Neural cell (in vitro differentiated cells): ENCODE data around the gene HOXA3.

Source experiments
- CTCF ChIP-seq: fragments of 450-650 bp; IDR thresholded peaks from 2 replicates; pipeline ENCODE4 v1.5.1; 2014; ENCODE audit warnings: antibody characterized with exemption, mild to moderate bottlenecking, moderate library complexity; ENCODE audit not compliant: poor library complexity, severe bottlenecking
- EP300 ChIP-seq: fragments of 450-650 bp; conservative IDR thresholded peaks from 2 replicates; pipeline ENCODE4 v1.6.1; 2014; ENCODE audit warnings: antibody characterized with exemption, mild to moderate bottlenecking, moderate library complexity; ENCODE audit not compliant: poor library complexity, severe bottlenecking
- EZH2 ChIP-seq: fragments of 200-600, 300-800 bp; shearing (Covaris generic), sonication (generic); IDR thresholded peaks from 2 replicates; pipeline ENCODE4 v1.6.1; 2014; ENCODE audit warnings: antibody characterized with exemption, low read length, borderline replicate concordance, mild to moderate bottlenecking; ENCODE audit not compliant: insufficient read depth, poor library complexity, severe bottlenecking
- REST ChIP-seq: IDR thresholded peaks from 2 replicates; pipeline ENCODE4 v1.6.1; 2012; ENCODE audit warnings: borderline replicate concordance
- SMC3 ChIP-seq: fragments of 450-650 bp; conservative IDR thresholded peaks from 2 replicates; pipeline ENCODE4 v1.6.1; 2014; ENCODE audit warnings: antibody characterized with exemption, mild to moderate bottlenecking, moderate library complexity; ENCODE audit not compliant: poor library complexity
- TAF1 ChIP-seq: IDR thresholded peaks from 2 replicates; pipeline ENCODE4 v1.6.1; 2012; ENCODE audit warnings: low read depth

GRCh38 chr7:27132978-27133377, 19.4 kb downstream of the HOXA3 start:
- TF ChIP-seq CTCF: no peak
- TF ChIP-seq TAF1: no peak
- no peak for TF ChIP-seq EP300
- TF ChIP-seq EZH2: no peak
- TF ChIP-seq SMC3: no peak
- TF ChIP-seq REST: no peak
